Islet precursor cell (in vitro differentiated cells): Measurements from ENCODE around the gene TOMM20.
A peak's percentile ranks its signal among the peaks of the same experiment; 100 is the strongest.

ENCODE experiments used
- DNase-seq: peaks from one replicate; pipeline ENCODE4 v3.0.0-alpha.2; 2018

TOMM20 gene

DNA sequence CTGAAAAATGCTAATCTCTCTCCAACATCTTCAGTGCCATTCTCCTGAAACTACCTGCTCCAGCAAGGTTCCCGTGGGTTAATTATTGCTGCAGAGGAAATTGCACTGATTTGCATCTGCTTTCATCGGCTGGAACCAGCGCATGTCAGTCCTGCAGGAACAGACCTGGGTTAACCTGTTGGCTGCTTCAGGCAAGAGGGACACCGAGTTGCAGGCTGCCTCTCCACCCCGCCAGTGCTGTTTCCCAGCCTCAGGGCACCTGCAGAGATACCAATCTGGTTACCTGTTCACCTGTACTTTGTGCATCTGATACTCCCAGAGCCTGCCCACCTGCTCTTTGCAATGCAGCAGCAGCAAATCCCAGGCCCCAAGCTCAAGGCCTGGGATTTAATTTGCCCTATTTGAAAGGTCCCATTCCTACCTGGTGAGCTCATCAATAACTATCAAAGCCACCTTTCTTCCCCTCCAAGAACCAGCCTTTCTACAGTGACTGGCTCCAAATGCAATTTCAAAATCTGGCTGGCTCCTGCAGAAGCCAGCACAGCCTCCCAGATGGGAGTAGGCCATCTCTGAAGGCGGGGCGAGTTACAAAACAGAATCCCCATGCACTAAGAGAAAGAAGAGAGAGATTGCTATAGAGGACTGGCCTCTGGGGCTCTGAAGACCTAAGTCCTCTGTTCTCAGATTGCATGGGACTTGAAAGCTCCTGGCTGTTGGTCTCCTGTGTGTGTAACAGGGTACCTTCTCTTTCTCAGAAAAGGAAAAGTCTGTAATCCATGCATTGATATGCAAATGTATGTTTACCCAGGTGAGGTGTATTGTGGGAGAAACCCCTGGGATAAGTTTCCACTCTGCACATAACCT lies 67.8 kb downstream of the TOMM20 start:
- peak; percentile 99 for DNase-seq
